SK-N-SH treated with all-trans-retinoic acid at 6 μM for 48 hours (cell line): ENCODE results near the gene TRAPPC3.

Experiments used
- ATAC-seq: fragments of 200-7000 bp; cut with Tn5 transposase; 3 replicates; pipeline ENCODE4 v1.9.1; 2020; ENCODE audit warnings: mild to moderate bottlenecking, moderate library complexity
- ARNTL ChIP-seq: fragments of 450-650 bp; formaldehyde crosslinking; IDR thresholded peaks from 2 replicates; pipeline ENCODE4 v1.5.0; 2020; ENCODE audit warnings: low read depth, mild to moderate bottlenecking, moderate library complexity, borderline replicate concordance
- BACH2 ChIP-seq: fragments of 250-450 bp; sonication (Bioruptor Pico); IDR thresholded peaks from 2 replicates; pipeline ENCODE4 v1.9.0; 2021; ENCODE audit warnings: mild to moderate bottlenecking, borderline replicate concordance
- CSDC2 ChIP-seq: fragments of 250-450 bp; sonication (Bioruptor Pico); IDR thresholded peaks from 2 replicates; pipeline ENCODE4 v1.5.0; 2020; ENCODE audit warnings: mild to moderate bottlenecking, moderate library complexity
- ESRRG ChIP-seq: fragments of 250-450 bp; sonication (Bioruptor Pico); IDR thresholded peaks from 2 replicates; pipeline ENCODE4 v1.6.1; 2021; ENCODE audit warnings: mild to moderate bottlenecking
- GLIS3 ChIP-seq: fragments of 250-450 bp; sonication (Bioruptor Pico); IDR thresholded peaks from 2 replicates; pipeline ENCODE4 v1.5.0; 2020; ENCODE audit warnings: mild to moderate bottlenecking, moderate library complexity
- ISL1 ChIP-seq: fragments of 250-450 bp; sonication (Bioruptor Pico); IDR thresholded peaks from 2 replicates; pipeline ENCODE4 v2.1.2; 2022; ENCODE audit warnings: mild to moderate bottlenecking, moderate library complexity
- OSR1 ChIP-seq: fragments of 250-450 bp; sonication (Bioruptor Pico); IDR thresholded peaks from 2 replicates; pipeline ENCODE4 v1.8.0; 2022; ENCODE audit warnings: moderate library complexity, mild to moderate bottlenecking, inconsistent platforms
- PPARA ChIP-seq: fragments of 250-450 bp; sonication (Bioruptor Pico); IDR thresholded peaks from 2 replicates; pipeline ENCODE4 v1.5.0; 2020; ENCODE audit warnings: mild to moderate bottlenecking, borderline replicate concordance
- RARB ChIP-seq: fragments of 250-450 bp; sonication (Bioruptor Pico); IDR thresholded peaks from 2 replicates; pipeline ENCODE4 v1.8.0; 2021; ENCODE audit warnings: mild to moderate bottlenecking, moderate library complexity
- SNAI2 ChIP-seq: fragments of 250-450 bp; sonication (Bioruptor Pico); IDR thresholded peaks from 2 replicates; pipeline ENCODE4 v1.5.0; 2020; ENCODE audit warnings: mild to moderate bottlenecking, moderate library complexity
- TCF4 ChIP-seq: fragments of 250-450 bp; sonication (Bioruptor Pico); IDR thresholded peaks from 2 replicates; pipeline ENCODE4 v1.8.0; 2021; ENCODE audit warnings: mild to moderate bottlenecking, moderate library complexity, borderline replicate concordance
- TOX ChIP-seq: fragments of 250-450 bp; sonication (Bioruptor Pico); IDR thresholded peaks from 2 replicates; pipeline ENCODE4 v1.8.0; 2021; ENCODE audit warnings: mild to moderate bottlenecking, moderate library complexity, borderline replicate concordance
- ZC3H10 ChIP-seq: fragments of 250-450 bp; sonication (Bioruptor Pico); IDR thresholded peaks from 2 replicates; pipeline ENCODE4 v1.5.1; 2021; ENCODE audit warnings: mild to moderate bottlenecking, moderate library complexity
- ZFP3 ChIP-seq: fragments of 250-450 bp; sonication (Bioruptor Pico); IDR thresholded peaks from 2 replicates; pipeline ENCODE4 v1.5.0; 2020; ENCODE audit warnings: mild to moderate bottlenecking, moderate library complexity
- ZFP30 ChIP-seq: fragments of 450-650 bp; formaldehyde crosslinking; IDR thresholded peaks from 2 replicates; pipeline ENCODE4 v1.5.0; 2022; ENCODE audit warnings: mild to moderate bottlenecking, moderate library complexity
- ZNF565 ChIP-seq: fragments of 450-650 bp; formaldehyde crosslinking; conservative IDR thresholded peaks from 2 replicates; pipeline ENCODE4 v1.5.0; 2020; ENCODE audit warnings: low read depth, mild to moderate bottlenecking, moderate library complexity
- ZNF70 ChIP-seq: fragments of 450-650 bp; formaldehyde crosslinking; IDR thresholded peaks from 2 replicates; pipeline ENCODE4 v1.5.0; 2020; ENCODE audit warnings: mild to moderate bottlenecking, moderate library complexity
- ZNF8 ChIP-seq: fragments of 450-650 bp; formaldehyde crosslinking; IDR thresholded peaks from 2 replicates; pipeline ENCODE4 v1.5.0; 2020; ENCODE audit warnings: mild to moderate bottlenecking, moderate library complexity
- TF ChIP-seq, protein P1 (sequence below): fragments of 250-450 bp; sonication (Bioruptor Pico); IDR thresholded peaks from 2 replicates; pipeline ENCODE4 v1.8.0; 2021; ENCODE audit warnings: low read depth, mild to moderate bottlenecking, moderate library complexity, borderline replicate concordance
- TF ChIP-seq, protein P2 (sequence below): fragments of 250-450 bp; sonication (Bioruptor Pico); IDR thresholded peaks from 2 replicates; pipeline ENCODE4 v1.5.0; 2020; ENCODE audit warnings: mild to moderate bottlenecking, moderate library complexity
- TF ChIP-seq, protein P3 (sequence below): fragments of 250-450 bp; sonication (Bioruptor Pico); IDR thresholded peaks from 2 replicates; pipeline ENCODE4 v1.5.1; 2021; ENCODE audit warnings: mild to moderate bottlenecking, moderate library complexity
- TF ChIP-seq, protein P4 (sequence below): fragments of 250-450 bp; sonication (Bioruptor Pico); IDR thresholded peaks from 2 replicates; pipeline ENCODE4 v1.8.0; 2020; ENCODE audit warnings: mild to moderate bottlenecking, moderate library complexity, borderline replicate concordance
- TF ChIP-seq, protein P5 (sequence below): fragments of 250-450 bp; sonication (Bioruptor Pico); IDR thresholded peaks from 2 replicates; pipeline ENCODE4 v1.5.1; 2020; ENCODE audit warnings: low read depth, mild to moderate bottlenecking, moderate library complexity

The TRAPPC3 gene

DNA sequence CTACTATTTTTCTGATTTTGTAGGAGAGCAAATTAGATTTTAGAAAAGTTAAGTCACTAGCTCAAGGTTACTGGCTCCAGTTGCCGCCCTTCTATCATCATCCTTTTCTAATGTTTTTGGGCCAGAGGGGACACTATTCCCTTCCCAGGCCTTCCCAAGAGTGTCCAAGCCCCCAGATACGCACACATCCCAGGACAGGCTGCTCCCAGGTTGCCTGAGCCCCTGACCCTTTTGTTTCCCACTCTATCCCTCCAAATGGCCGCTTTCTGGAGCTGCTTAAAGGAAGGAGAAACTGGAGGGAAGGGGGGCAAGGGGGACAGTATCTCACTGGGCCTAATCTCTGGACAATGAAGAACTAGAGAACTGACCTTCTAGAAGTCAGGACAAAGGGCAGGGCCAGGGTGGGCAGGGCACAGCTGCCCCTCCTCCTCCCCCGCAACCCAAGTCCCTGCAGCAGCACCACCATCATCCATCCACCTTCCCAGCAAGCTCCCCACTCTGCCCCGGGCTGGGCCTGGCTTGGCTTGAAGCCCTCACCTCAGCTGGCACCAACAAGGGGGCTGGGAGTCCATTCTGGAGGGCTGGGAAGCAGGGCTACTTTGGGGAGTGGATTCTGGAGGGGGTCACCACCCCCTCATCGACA is 5.6 kb upstream of the TRAPPC3 start:
- no peak for ATAC-seq
- TF ChIP-seq PPARA (CRISPR knock-in tag) (no peak), TCF4 (no peak), RARB (CRISPR knock-in tag) (no peak), ZNF565 (CRISPR knock-in tag) (no peak), BACH2 (CRISPR knock-in tag) (no peak), ESRRG (CRISPR knock-in tag) (no peak), TOX (CRISPR knock-in tag) (no peak), OSR1 (no peak), GLIS3 (no peak)
- TF ChIP-seq, protein P1, sequence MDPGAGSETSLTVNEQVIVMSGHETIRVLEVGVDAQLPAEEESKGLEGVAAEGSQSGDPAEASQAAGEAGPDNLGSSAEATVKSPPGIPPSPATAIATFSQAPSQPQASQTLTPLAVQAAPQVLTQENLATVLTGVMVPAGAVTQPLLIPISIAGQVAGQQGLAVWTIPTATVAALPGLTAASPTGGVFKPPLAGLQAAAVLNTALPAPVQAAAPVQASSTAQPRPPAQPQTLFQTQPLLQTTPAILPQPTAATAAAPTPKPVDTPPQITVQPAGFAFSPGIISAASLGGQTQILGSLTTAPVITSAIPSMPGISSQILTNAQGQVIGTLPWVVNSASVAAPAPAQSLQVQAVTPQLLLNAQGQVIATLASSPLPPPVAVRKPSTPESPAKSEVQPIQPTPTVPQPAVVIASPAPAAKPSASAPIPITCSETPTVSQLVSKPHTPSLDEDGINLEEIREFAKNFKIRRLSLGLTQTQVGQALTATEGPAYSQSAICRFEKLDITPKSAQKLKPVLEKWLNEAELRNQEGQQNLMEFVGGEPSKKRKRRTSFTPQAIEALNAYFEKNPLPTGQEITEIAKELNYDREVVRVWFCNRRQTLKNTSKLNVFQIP (CRISPR knock-in tag): no peak
- TF ChIP-seq, protein P2, sequence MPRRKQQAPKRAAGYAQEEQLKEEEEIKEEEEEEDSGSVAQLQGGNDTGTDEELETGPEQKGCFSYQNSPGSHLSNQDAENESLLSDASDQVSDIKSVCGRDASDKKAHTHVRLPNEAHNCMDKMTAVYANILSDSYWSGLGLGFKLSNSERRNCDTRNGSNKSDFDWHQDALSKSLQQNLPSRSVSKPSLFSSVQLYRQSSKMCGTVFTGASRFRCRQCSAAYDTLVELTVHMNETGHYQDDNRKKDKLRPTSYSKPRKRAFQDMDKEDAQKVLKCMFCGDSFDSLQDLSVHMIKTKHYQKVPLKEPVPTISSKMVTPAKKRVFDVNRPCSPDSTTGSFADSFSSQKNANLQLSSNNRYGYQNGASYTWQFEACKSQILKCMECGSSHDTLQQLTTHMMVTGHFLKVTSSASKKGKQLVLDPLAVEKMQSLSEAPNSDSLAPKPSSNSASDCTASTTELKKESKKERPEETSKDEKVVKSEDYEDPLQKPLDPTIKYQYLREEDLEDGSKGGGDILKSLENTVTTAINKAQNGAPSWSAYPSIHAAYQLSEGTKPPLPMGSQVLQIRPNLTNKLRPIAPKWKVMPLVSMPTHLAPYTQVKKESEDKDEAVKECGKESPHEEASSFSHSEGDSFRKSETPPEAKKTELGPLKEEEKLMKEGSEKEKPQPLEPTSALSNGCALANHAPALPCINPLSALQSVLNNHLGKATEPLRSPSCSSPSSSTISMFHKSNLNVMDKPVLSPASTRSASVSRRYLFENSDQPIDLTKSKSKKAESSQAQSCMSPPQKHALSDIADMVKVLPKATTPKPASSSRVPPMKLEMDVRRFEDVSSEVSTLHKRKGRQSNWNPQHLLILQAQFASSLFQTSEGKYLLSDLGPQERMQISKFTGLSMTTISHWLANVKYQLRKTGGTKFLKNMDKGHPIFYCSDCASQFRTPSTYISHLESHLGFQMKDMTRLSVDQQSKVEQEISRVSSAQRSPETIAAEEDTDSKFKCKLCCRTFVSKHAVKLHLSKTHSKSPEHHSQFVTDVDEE: no peak
- TF ChIP-seq, protein P3, sequence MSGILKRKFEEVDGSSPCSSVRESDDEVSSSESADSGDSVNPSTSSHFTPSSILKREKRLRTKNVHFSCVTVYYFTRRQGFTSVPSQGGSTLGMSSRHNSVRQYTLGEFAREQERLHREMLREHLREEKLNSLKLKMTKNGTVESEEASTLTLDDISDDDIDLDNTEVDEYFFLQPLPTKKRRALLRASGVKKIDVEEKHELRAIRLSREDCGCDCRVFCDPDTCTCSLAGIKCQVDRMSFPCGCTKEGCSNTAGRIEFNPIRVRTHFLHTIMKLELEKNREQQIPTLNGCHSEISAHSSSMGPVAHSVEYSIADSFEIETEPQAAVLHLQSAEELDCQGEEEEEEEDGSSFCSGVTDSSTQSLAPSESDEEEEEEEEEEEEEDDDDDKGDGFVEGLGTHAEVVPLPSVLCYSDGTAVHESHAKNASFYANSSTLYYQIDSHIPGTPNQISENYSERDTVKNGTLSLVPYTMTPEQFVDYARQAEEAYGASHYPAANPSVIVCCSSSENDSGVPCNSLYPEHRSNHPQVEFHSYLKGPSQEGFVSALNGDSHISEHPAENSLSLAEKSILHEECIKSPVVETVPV (CRISPR knock-in tag): no peak

DNA sequence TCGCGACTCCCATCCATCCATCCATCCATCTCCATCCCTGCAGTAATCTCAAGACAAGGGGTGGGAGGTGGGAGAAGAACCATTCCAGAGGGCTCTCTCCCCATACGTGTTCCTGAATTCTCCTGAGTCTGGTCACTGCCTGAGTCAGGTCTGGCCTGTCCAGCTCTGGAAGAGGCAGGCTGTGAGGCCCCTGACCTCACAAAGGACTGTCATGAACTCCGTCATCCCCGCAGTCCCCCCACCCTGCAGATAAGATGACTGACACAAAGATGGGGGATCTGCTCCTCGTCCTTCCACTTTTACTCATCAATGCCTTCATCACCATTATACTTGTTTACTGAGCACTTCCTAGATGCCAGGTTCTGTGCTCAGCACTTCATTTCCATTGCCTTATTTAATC is 5.0 kb upstream of the TRAPPC3 start:
- no peak for TF ChIP-seq ZFP30 (CRISPR knock-in tag)
- no peak for TF ChIP-seq ZNF565 (CRISPR knock-in tag)
- TF ChIP-seq ZNF70 (CRISPR knock-in tag): no peak
- TF ChIP-seq, protein P4, sequence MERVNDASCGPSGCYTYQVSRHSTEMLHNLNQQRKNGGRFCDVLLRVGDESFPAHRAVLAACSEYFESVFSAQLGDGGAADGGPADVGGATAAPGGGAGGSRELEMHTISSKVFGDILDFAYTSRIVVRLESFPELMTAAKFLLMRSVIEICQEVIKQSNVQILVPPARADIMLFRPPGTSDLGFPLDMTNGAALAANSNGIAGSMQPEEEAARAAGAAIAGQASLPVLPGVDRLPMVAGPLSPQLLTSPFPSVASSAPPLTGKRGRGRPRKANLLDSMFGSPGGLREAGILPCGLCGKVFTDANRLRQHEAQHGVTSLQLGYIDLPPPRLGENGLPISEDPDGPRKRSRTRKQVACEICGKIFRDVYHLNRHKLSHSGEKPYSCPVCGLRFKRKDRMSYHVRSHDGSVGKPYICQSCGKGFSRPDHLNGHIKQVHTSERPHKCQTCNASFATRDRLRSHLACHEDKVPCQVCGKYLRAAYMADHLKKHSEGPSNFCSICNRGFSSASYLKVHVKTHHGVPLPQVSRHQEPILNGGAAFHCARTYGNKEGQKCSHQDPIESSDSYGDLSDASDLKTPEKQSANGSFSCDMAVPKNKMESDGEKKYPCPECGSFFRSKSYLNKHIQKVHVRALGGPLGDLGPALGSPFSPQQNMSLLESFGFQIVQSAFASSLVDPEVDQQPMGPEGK (CRISPR knock-in tag): no peak
- no peak for TF ChIP-seq ZFP3
- TF ChIP-seq ISL1: no peak
- no peak for TF ChIP-seq CSDC2 (CRISPR knock-in tag)
- no peak for TF ChIP-seq TCF4
- no peak for TF ChIP-seq ZNF8 (CRISPR knock-in tag)
- TF ChIP-seq TOX (CRISPR knock-in tag): no peak
- TF ChIP-seq, protein P2: no peak
- no peak for TF ChIP-seq ARNTL (CRISPR knock-in tag)
- no peak for TF ChIP-seq GLIS3
- TF ChIP-seq ESRRG (CRISPR knock-in tag): no peak
- TF ChIP-seq, protein P5, sequence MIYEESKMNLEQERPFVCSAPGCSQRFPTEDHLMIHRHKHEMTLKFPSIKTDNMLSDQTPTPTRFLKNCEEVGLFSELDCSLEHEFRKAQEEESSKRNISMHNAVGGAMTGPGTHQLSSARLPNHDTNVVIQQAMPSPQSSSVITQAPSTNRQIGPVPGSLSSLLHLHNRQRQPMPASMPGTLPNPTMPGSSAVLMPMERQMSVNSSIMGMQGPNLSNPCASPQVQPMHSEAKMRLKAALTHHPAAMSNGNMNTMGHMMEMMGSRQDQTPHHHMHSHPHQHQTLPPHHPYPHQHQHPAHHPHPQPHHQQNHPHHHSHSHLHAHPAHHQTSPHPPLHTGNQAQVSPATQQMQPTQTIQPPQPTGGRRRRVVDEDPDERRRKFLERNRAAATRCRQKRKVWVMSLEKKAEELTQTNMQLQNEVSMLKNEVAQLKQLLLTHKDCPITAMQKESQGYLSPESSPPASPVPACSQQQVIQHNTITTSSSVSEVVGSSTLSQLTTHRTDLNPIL (CRISPR knock-in tag): no peak
- no peak for TF ChIP-seq OSR1
- no peak for TF ChIP-seq SNAI2 (CRISPR knock-in tag)
- TF ChIP-seq ZC3H10 (CRISPR knock-in tag): no peak
- no peak for TF ChIP-seq BACH2 (CRISPR knock-in tag)
- TF ChIP-seq PPARA (CRISPR knock-in tag): no peak

More for the DNA sequence above, 5.0 kb upstream of the TRAPPC3 start:
- no peak for ATAC-seq
